GM12872 (cell line): ENCODE data around the gene DGKD.

Source experiments
- CTCF ChIP-seq: IDR thresholded peaks from 3 replicates; pipeline ENCODE4 v1.5.1; 2011; ENCODE audit warnings: low read depth, mild to moderate bottlenecking, low read length, moderate library complexity; ENCODE audit not compliant: insufficient read depth

The DGKD gene

GRCh38 chr2:233433029-233433428 is 78.7 kb downstream of the DGKD start:
- no peak for TF ChIP-seq CTCF

- no peak for TF ChIP-seq CTCF
Observed at GRCh38 chr2:233433794-233434193, 79.5 kb downstream of the DGKD start.

- no peak for TF ChIP-seq CTCF
Observed at GRCh38 chr2:233434666-233435330, 80.5 kb downstream of the DGKD start.

- TF ChIP-seq CTCF = no peak
Observed at GRCh38 chr2:233435436-233436190, 81.3 kb downstream of the DGKD start.

GRCh38 chr2:233436191-233436581 is 81.9 kb downstream of the DGKD start:
- no peak for TF ChIP-seq CTCF

- no peak for TF ChIP-seq CTCF
Observed at GRCh38 chr2:233436691-233437438, 82.6 kb downstream of the DGKD start.

- no peak for TF ChIP-seq CTCF
Observed at GRCh38 chr2:233437439-233437955, 83.2 kb downstream of the DGKD start.
